ENCODE data around the gene ARID1A.

Gene ARID1A

DNA sequence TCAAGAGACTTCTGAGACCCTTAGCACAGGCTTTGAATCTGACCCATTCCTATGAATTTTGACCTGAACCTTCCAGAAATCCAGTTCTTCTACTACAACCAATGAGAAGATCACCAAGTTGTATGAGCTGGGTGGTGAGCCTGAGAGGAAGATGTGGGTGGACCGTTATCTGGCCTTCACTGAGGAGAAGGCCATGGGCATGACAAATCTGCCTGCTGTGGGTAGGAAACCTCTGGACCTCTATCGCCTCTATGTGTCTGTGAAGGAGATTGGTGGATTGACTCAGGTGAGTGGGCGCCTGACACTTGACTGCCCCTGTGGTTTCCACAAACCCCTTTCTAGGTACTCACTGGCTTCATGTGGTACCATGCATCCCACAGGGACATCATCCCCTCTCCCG lies 71.9 kb downstream of the ARID1A start:
- no peak for DNase-seq

DNA sequence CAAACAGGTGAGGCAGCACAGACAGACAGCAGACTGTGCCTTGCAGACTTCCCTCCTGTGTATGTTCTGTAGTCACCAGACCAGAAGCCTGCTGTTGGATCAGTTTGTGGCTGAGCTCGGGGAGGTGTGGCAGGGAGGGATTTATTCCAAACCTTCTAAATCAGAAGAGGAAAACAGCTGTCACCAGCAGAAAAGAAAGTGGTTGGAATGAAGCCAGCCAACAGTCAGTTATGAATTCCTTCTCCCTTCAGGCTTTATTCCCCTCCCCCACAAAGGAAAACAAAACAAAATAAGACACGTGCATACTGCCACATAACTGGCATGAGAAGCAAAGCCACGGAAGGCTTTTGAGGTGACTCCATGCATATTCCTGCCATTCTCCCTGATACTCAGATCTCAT lies 72.9 kb downstream of the ARID1A start:
- no peak for DNase-seq

DNA sequence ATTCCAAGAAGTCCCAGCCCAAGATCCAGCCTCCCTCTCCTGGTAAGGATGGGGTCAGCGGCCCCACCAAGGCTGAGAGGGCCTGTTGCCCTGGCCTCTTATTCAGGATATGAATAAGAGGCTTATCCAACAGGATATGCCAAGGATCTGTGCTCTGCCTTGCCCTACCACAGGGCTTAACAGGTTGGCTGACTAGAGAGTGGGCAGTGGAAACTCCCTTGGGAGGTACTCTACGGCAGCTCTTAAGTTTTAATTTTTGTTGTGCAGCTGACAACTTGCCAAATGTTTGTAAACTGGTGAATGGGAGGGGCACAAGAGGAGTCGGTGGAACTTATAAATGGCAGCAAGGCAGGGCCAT lies 75.4 kb downstream of the ARID1A start:
- no peak for DNase-seq

DNA sequence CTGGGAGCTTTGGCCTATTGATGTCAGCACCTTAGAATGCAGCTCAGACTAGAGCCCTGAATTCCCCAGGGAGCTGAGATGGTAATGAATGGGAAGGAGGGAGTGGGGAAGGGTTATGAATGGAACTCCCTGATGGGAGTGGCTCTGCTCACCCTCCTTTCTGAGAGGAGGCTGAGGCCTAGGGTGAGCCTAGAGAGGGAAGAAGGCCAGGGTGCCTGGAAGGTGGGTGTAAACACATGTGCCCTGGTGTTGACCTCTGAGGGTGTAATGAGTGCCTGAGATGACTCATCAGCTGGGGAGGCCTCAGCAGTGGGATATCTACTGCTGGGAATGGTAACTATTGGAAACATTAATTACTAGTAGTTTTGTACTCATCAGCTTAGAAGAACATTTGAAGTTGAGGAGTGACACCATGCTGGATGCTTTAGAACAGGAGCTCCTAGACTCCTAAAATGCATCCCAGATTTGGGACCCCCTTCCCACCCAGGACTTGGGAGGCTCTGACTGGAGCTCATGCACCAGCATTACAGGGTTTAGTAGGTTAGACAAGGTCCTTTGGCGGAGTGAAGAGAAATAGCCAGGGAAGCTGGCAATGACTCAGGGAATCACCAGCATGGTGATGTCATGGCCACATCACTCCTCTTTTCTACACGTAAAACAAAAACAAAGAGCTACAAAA lies 76.0 kb downstream of the ARID1A start:
- no peak for DNase-seq

DNA sequence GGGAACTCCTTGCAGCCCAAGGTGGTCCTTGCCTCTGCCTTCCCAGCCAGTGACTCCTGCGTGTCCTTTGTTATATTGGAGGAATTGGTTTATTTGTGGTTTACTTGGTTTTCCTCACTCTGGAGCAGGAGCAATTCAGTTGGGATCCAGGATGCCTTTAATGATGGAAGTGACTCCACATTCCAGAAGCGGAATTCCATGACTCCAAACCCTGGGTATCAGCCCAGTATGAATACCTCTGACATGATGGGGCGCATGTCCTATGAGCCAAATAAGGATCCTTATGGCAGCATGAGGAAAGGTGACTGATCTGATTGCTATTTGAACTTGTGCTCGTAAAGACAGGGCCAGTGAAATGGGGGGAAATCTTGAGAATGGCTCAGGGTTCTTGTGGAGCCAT lies 76.9 kb downstream of the ARID1A start:
- DNase-seq: no peak

DNA sequence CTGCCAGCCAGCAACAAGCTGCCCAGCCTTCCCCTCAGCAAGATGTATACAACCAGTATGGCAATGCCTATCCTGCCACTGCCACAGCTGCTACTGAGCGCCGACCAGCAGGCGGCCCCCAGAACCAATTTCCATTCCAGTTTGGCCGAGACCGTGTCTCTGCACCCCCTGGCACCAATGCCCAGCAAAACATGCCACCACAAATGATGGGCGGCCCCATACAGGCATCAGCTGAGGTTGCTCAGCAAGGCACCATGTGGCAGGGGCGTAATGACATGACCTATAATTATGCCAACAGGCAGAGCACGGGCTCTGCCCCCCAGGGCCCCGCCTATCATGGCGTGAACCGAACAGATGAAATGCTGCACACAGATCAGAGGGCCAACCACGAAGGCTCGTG lies 78.6 kb downstream of the ARID1A start:
- DNase-seq: no peak

DNA sequence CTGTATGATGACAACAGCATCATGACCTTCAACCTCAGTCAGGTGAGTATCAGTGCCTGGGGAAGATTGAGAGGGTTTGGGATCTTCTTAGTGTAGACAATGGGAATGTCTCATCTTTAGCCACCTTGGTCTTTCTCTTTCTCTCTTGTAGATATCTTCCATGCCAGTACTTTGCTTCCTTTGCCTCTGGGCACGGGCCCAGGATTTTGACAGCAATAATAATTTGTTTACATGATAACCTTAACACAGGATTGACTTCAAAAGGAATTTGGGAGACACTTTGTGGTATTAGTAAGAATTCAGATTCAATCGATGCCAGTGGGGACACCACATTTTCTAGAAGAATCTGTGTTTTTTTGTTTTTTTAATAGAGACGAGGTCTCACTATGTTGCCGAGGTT lies 79.9 kb downstream of the ARID1A start:
- DNase-seq: no peak

DNA sequence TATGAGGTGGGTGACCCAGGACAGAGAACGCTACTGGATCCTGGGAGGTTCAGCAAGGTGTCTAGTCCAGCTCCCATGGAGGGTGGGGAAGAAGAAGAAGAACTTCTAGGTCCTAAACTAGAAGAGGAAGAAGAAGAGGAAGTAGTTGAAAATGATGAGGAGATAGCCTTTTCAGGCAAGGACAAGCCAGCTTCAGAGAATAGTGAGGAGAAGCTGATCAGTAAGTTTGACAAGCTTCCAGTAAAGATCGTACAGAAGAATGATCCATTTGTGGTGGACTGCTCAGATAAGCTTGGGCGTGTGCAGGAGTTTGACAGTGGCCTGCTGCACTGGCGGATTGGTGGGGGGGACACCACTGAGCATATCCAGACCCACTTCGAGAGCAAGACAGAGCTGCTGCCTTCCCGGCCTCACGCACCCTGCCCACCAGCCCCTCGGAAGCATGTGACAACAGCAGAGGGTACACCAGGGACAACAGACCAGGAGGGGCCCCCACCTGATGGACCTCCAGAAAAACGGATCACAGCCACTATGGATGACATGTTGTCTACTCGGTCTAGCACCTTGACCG lies 83.4 kb downstream of the ARID1A start:
- DNase-seq: no peak

DNA sequence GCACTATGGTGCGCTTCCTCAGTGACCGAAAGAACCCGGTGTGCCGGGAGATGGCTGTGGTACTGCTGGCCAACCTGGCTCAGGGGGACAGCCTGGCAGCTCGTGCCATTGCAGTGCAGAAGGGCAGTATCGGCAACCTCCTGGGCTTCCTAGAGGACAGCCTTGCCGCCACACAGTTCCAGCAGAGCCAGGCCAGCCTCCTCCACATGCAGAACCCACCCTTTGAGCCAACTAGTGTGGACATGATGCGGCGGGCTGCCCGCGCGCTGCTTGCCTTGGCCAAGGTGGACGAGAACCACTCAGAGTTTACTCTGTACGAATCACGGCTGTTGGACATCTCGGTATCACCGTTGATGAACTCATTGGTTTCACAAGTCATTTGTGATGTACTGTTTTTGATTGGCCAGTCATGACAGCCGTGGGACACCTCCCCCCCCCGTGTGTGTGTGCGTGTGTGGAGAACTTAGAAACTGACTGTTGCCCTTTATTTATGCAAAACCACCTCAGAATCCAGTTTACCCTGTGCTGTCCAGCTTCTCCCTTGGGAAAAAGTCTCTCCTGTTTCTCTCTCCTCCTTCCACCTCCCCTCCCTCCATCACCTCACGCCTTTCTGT lies 84.6 kb downstream of the ARID1A start:
- DNase-seq: no peak

DNA sequence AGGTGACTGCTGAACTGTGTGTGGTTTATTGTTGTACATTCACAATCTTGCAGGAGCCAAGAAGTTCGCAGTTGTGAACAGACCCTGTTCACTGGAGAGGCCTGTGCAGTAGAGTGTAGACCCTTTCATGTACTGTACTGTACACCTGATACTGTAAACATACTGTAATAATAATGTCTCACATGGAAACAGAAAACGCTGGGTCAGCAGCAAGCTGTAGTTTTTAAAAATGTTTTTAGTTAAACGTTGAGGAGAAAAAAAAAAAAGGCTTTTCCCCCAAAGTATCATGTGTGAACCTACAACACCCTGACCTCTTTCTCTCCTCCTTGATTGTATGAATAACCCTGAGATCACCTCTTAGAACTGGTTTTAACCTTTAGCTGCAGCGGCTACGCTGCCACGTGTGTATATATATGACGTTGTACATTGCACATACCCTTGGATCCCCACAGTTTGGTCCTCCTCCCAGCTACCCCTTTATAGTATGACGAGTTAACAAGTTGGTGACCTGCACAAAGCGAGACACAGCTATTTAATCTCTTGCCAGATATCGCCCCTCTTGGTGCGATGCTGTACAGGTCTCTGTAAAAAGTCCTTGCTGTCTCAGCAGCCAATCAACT lies 85.5 kb downstream of the ARID1A start:
- no peak for DNase-seq

DNA sequence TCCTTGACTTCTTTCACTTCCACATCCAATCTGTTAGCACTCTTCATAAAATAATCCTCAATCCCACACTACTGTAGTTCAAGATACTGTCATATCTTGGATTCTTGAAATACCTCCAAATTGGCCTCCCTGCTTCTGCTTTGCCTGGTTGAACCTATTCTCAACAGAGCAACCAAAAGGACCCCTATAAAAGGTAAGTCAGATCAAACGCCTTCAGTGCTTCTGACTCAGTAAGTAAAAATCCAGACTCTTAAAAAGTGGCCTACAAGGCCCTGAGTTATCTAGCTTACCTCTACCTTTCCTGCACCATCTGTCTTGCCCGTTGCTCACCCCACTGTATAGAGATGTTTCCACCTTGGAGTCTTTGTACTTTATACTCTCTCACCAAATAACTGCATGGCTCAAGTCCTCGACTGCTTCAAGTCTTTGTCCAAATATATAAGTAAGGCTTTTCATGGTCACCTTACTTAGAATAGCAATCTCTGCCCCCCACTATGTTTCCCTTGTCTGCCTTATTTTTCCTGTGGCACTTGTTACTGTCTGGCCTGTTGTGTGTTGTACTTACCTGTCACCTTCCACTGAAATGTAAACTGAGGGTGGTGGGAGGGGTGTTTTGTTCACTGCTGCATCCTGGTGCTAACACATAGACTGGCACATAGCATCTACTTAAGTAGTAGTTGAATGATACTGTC lies 86.9 kb downstream of the ARID1A start:
- DNase-seq: no peak

DNA sequence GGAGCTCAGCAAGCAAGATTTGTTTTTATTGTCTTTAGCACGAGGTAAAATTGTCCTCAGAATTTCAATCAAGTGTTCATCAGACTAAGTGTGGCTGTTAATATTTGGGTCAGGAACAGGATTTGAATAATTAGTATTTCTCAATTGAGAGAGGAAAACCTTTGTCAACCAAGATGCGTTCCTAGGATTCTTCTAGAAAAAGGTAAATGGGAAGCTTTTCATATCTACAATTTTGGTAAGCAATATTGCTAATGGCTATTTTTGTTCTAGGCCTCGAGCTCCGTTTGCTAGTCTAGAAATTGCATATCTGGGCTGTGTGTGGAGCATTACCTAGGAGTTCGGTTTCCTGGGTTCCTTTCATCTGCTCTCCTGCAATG lies 87.8 kb downstream of the ARID1A start:
- DNase-seq: no peak

DNA sequence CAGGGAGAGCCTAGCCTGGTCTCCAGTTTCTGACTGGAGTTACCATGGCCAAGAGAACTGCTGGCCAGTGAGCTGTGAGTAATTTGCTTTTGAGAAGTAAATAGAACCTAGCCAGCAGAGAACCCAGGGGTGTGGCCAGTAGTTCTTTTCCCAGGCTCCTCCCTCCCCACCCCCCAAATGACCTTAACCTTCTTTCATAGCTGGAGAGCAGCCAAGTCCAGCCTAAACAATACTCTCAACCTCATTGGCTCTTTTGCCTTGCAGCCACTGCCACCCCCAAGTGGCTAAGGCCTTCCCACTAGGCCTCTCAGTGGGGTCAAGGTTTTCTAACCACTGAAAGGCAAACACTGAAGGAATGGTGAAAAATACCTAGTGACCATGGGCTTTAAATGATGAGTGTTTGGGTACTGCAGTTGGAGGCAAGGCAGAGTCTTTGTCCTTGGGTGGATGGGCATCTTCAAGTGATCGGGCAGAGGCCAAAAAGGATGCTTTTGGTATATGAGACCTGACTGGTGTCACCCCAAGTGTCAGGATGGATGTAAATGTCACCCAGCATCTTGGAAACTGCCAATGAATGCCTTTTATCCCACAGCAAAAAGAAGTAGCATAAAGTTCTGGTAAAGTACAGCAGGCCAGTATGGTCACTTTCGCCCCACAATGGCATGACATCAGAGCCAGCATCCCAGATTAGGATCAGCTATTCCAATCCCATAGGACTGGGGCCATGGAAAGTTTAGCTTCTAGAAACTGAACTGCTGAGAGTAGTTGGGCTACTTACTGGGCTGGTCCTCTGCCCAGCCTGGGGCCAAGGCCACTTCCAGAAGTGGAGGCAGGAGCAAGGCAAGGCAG lies 88.4 kb downstream of the ARID1A start:
- no peak for DNase-seq

DNA sequence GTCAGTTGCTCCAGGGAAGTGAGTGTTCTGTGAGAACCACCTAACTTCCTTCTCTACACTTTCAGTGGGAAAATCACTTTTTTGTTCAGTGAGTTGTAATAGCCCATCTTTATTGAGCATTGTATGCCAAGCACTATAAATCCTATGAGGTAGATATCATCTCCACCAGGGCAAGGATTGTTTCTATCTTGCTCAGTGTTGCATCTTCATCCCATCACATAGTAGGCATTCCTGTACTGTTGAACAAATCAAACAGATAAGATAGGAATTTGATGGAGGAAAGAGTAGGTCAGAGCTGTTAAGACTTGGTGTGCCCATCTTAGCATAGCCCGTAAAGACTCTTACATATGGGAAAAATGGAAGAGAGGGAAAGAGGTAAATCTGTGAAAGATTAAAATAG lies 89.1 kb downstream of the ARID1A start:
- DNase-seq: no peak

DNA sequence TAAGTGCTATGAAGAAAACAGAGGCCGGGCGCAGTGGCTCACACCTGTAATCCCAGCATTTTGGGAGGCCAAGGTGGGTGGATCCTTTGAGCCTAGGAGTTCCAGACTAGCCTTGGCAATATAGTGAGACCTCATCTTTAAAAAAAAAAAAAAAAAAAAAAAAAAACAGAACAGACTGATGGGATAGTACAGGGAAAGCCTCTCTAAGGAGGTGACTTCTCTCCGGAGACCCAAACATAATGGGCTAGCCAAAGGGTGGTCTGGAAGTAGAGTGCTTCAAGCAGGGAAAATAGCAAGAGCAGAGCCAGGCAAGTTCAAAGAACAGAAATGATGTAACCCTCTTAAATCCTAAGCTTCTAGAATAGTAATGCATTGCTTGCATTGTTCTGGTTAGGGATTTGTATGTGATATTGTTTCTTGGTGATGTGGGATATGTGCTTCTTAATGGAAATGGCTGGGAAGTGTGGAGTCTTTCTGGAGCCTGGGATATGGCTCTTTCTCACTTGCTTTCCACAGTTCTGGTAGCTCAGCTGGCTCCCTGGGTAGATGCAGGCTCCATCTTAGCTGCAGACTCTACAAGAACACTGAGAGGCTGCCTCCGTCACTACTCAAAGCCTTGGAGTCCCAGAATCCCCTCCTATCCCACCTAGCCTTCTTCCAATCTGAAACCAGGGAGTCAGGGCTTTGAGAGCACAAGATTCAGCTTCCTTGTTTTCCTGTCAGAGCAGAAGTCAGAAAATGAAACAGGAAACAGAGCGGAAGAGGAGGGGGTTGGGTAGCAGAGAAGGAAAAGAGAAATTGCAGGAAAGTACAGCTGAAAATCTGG lies 90.0 kb downstream of the ARID1A start:
- no peak for DNase-seq

DNA sequence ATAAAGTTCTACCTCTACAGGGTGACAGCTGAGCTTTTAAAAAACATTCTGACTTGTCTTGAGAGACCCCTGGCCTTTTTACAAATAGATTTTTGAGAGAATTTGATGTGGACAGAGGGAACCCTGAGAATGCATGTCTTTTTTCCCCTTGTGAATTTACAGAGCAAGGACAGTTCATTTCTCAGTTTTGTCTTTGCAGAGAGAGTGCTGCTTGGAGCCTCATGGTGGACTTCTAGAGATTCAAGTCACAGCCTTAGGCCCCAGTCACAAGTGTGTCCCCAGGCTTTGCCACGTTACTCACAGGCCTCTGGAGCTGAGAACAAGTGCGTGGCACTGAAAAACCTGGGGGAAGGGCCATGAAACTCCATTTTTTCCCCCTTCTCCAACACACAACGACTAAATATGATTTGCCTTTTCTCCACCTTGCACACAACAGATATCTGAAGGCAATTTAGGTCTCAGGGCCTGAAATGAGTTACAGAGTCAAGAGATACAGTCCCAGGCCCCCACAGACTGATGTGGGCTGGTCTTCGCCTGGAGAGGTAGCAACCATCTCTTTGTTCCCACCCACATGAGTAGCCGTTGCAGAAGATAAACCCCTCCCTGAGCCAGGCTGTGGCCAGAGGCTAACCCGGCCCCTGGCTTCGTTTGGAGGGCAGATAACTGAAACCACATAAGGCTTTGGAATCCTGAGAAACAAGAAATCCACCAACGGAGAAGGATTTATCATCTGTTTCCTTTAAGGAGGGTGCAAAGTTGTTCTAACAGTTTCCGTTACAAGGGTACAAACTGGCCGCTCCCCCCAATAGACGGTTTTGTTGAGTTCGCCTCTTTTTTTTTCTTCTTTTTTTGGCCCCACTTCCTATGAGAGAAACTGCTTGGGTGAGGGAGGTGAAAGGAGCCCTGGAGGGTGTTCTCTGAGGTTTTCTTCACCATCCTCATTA lies 90.9 kb downstream of the ARID1A start:
- no peak for DNase-seq

DNA sequence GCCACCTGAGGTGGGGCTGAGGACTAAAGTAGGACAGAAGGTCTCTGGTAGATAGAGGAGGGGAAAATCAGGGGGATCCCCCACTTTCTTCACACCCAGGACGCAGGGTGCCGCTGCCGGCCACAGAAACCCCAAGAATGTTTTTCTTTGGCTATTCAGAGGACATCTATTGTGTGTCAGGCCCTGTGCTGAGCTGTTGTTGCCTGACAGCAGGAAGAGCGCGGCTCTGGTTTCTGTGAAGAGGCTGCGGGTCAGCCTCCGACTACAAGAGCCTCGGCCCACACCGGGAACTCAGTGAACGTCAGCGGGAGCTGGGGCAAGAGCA lies 91.5 kb downstream of the ARID1A start:
- DNase-seq: no peak

DNA sequence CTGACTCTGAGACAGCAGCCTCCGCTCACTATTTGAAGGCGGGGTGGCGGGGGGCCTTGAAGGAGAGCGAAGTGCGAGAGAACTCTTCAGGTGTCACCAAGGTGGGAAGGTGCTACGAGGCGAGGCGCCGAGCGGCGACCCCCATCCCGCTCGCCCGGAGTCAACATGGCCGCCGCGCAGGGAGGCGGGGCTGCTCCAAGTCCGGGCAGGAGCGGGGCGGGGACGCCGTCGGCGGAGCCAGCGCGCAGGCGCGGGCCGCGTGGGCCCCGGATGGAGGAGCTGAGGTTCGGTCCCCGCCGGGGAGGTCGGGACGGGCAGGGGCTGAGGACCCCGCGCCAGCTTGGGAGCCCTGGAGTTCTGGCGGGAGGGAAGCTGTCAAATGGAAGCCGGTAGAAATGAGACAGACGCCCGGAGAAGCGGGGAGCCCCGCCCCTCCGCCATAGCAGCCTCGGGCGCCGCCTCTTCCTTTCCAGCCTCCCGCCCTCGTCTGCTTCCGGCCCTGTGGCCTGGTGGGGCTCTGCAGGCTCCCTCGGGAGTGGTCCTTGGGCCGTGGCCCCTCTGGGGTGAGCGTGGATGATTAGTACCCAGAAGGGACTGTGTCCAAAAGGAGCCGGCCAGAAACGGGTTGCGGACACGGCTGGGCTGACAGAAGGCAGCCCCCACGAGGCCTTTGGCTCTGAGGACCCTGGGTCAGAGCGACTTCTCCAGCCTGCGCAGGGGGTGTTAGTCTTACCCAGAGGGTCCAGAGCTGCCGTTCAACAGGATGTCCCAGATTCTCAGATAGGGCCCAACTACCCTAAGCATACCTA lies 92.1 kb downstream of the ARID1A start, which contains the start of gene PIGV:
PIGV (plus strand) TSS at position 245 of the 809 bp plus-strand sequence. CDS start 2,866 bp downstream, outside the sequence.
- peak in 1 of 2 experiments; percentile 47 for DNase-seq

DNA sequence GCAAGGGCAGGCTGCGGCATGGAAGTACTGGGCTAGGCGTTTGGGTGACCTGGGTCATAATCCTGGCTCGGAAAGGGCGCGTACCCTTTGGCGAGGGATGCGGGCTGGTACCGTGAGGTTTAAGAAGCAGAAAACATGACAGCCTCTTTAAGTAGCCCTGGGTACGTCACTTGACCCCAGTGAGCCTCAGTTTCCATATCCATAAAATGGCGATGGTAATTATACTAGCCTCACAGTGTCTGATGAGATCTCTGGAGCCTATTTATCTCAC lies 92.6 kb downstream of the ARID1A start:
- no peak for DNase-seq

Data from cerebellar nuclear complex (tissue), 1 donor.